ENCODE results near the gene VRK1.

VRK1 gene

DNA sequence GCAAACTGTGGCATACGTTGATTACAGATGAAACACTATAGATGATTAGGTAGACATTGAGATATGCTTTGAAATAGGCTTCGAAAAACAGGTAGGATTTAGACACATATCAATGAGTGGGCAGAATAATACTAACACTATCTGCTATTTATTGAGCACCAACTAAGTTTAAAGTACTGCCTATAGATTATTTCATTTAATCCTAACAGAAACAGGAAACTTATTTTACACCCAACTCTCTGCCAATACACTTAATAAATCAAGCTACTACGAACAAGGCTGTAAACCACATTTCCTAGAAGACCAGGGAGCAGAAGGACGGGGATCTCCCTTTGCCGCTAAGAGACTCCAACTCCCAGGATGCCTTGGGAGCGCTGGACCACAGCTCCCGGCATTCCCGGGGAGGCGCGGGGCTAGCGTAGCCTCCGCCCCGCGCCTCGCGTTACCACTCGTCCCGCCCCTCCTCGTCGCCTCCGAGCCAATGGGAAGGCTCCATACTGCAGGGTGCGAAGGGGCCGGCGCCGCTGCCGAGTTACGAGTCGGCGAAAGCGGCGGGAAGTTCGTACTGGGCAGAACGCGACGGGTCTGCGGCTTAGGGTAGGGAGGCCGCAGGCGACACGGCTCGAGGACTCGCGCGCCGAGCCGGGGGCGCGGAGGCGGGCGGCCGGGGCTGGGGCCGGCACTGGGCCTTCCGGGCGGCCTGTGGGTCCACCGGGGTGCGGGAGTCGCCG is at the start of gene VRK1:
Gene VRK1, plus strand, starts transcription at position 532 of the 731 bp plus-strand sequence. CDS start 36,090 bp downstream, outside the sequence.
- Histone ChIP-seq H3K27ac (ENCODE audit: low read depth, low read length) (no peak within 1 kb of the TSS), H3K9ac (ENCODE audit: low read depth in 1 of 2, low read length in 2 of 2) (peak within 1 kb of the TSS; percentile 62 to 63), H3K4me3 (ENCODE audit: low read depth in 1 of 2, low read length in 2 of 2) (peak within 1 kb of the TSS; percentile 73 to 82), H3K4me1 (ENCODE audit: control insufficient read depth in 1 of 2, insufficient read depth in 2 of 2, low read length in 2 of 2) (peaks cover 9 to 18% of the 10 kb centered on the region in 2 donors), H3K9me3 (ENCODE audit: control insufficient read depth in 1 of 2, low read length in 2 of 2) (no peaks in the 10 kb centered on the region), H3K27me3 (ENCODE audit: control insufficient read depth in 1 of 2, insufficient read depth in 2 of 2, low read length in 2 of 2) (no peaks in the 10 kb centered on the region), H3K36me3 (ENCODE audit: control insufficient read depth in 1 of 2, insufficient read depth in 2 of 2, low read length in 2 of 2) (no peaks in the 10 kb centered on the region)

DNA sequence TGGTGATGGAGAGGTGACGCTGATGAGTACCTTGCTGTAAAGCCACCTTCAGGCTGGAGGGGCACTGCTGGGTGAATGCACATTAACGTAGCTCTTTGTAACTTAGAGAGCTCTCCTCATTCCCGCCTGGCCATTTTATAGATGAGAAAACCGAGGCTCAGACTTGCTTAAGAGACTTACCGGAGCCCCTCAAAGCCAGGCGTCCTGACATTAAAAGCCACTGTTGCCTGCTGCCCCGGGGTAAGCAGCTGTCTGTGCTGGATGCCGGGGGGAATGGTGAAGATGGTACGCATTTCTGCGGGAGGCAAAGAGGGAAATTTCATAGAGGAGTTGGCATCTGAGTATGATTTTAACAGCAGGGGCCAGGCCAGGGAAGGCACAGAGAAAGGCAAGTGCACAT is 49.6 kb upstream of the VRK1 start:
- Histone ChIP-seq H3K9ac (ENCODE audit: low read depth in 1 of 2, low read length in 2 of 2) (no peak overlapping the region), H3K4me1 (ENCODE audit: control insufficient read depth in 1 of 2, insufficient read depth in 2 of 2, low read length in 2 of 2) (no peaks in the 10 kb centered on the region), H3K4me3 (ENCODE audit: low read depth in 1 of 2, low read length in 2 of 2) (no peak overlapping the region), H3K36me3 (ENCODE audit: control insufficient read depth in 1 of 2, insufficient read depth in 2 of 2, low read length in 2 of 2) (no peaks in the 10 kb centered on the region), H3K9me3 (ENCODE audit: control insufficient read depth in 1 of 2, low read length in 2 of 2) (no peaks in the 10 kb centered on the region), H3K27me3 (ENCODE audit: control insufficient read depth in 1 of 2, insufficient read depth in 2 of 2, low read length in 2 of 2) (peaks cover 7 to 12% of the 10 kb centered on the region in 2 donors), H3K27ac (ENCODE audit: low read depth, low read length) (no peak overlapping the region)

- Histone ChIP-seq H3K9ac (ENCODE audit: low read depth in 1 of 2, low read length in 2 of 2) (no peak overlapping the region), H3K4me1 (ENCODE audit: control insufficient read depth in 1 of 2, insufficient read depth in 2 of 2, low read length in 2 of 2) (no peaks in the 10 kb centered on the region), H3K27me3 (ENCODE audit: control insufficient read depth in 1 of 2, insufficient read depth in 2 of 2, low read length in 2 of 2) (peaks cover 7 to 12% of the 10 kb centered on the region in 2 donors), H3K36me3 (ENCODE audit: control insufficient read depth in 1 of 2, insufficient read depth in 2 of 2, low read length in 2 of 2) (no peaks in the 10 kb centered on the region), H3K9me3 (ENCODE audit: control insufficient read depth in 1 of 2, low read length in 2 of 2) (no peaks in the 10 kb centered on the region), H3K4me3 (ENCODE audit: low read depth in 1 of 2, low read length in 2 of 2) (no peak overlapping the region), H3K27ac (ENCODE audit: low read depth, low read length) (no peak overlapping the region)
These were observed 48.8 kb upstream of the VRK1 start for GRCh38 chr14:96748362-96748761.

DNA sequence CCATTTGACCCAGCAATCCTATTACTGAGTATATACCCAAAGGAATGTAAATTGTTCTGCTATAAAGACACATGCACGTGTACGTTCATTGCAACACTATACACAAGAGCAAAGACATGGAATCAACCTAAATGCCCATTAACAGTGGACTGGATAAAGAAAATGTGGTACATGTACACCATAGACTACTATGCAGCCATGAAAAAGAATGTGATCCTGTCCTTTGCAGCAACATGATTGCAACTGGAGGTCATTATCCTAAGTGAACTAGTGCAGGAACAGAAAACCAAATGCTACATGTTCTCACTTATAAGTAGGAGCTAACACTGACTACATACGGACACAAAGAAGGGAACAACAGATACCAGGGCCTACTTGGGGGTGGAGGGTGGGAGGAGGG is 45.7 kb upstream of the VRK1 start:
- no peak overlapping the region for H3K4me3 ChIP-seq (ENCODE audit: low read depth in 1 of 2, low read length in 2 of 2)
- H3K4me1 ChIP-seq (ENCODE audit: control insufficient read depth in 1 of 2, insufficient read depth in 2 of 2, low read length in 2 of 2) = no peaks in the 10 kb centered on the region
- H3K27me3 ChIP-seq (ENCODE audit: control insufficient read depth in 1 of 2, insufficient read depth in 2 of 2, low read length in 2 of 2) = peaks cover 3% of the 10 kb centered on the region in 2 donors
- H3K36me3 ChIP-seq (ENCODE audit: control insufficient read depth in 1 of 2, insufficient read depth in 2 of 2, low read length in 2 of 2) = no peaks in the 10 kb centered on the region
- no peak overlapping the region for H3K9ac ChIP-seq (ENCODE audit: low read depth in 1 of 2, low read length in 2 of 2)
- H3K9me3 ChIP-seq (ENCODE audit: control insufficient read depth in 1 of 2, low read length in 2 of 2) = no peaks in the 10 kb centered on the region
- no peak overlapping the region for H3K27ac ChIP-seq (ENCODE audit: low read depth, low read length)

GRCh38 chr14:96752125-96752524 is 45.1 kb upstream of the VRK1 start:
- Histone ChIP-seq H3K27ac (ENCODE audit: low read depth, low read length) (no peak overlapping the region), H3K9ac (ENCODE audit: low read depth in 1 of 2, low read length in 2 of 2) (no peak overlapping the region), H3K36me3 (ENCODE audit: control insufficient read depth in 1 of 2, insufficient read depth in 2 of 2, low read length in 2 of 2) (no peaks in the 10 kb centered on the region), H3K4me1 (ENCODE audit: control insufficient read depth in 1 of 2, insufficient read depth in 2 of 2, low read length in 2 of 2) (no peaks in the 10 kb centered on the region), H3K27me3 (ENCODE audit: control insufficient read depth in 1 of 2, insufficient read depth in 2 of 2, low read length in 2 of 2) (peaks cover 3 to 5% of the 10 kb centered on the region in 2 donors), H3K4me3 (ENCODE audit: low read depth in 1 of 2, low read length in 2 of 2) (no peak overlapping the region), H3K9me3 (ENCODE audit: control insufficient read depth in 1 of 2, low read length in 2 of 2) (no peaks in the 10 kb centered on the region)

GRCh38 chr14:96752594-96752993 is 44.6 kb upstream of the VRK1 start:
- Histone ChIP-seq H3K4me3 (ENCODE audit: low read depth in 1 of 2, low read length in 2 of 2) (no peak overlapping the region), H3K36me3 (ENCODE audit: control insufficient read depth in 1 of 2, insufficient read depth in 2 of 2, low read length in 2 of 2) (no peaks in the 10 kb centered on the region), H3K4me1 (ENCODE audit: control insufficient read depth in 1 of 2, insufficient read depth in 2 of 2, low read length in 2 of 2) (no peaks in the 10 kb centered on the region), H3K27me3 (ENCODE audit: control insufficient read depth in 1 of 2, insufficient read depth in 2 of 2, low read length in 2 of 2) (peaks cover 3 to 9% of the 10 kb centered on the region in 2 donors), H3K9ac (ENCODE audit: low read depth in 1 of 2, low read length in 2 of 2) (no peak overlapping the region), H3K27ac (ENCODE audit: low read depth, low read length) (no peak overlapping the region), H3K9me3 (ENCODE audit: control insufficient read depth in 1 of 2, low read length in 2 of 2) (no peaks in the 10 kb centered on the region)

- Histone ChIP-seq H3K27ac (ENCODE audit: low read depth, low read length) (no peak overlapping the region), H3K36me3 (ENCODE audit: control insufficient read depth in 1 of 2, insufficient read depth in 2 of 2, low read length in 2 of 2) (no peaks in the 10 kb centered on the region), H3K4me3 (ENCODE audit: low read depth in 1 of 2, low read length in 2 of 2) (no peak overlapping the region), H3K9me3 (ENCODE audit: control insufficient read depth in 1 of 2, low read length in 2 of 2) (no peaks in the 10 kb centered on the region), H3K4me1 (ENCODE audit: control insufficient read depth in 1 of 2, insufficient read depth in 2 of 2, low read length in 2 of 2) (no peaks in the 10 kb centered on the region), H3K9ac (ENCODE audit: low read depth in 1 of 2, low read length in 2 of 2) (no peak overlapping the region), H3K27me3 (ENCODE audit: control insufficient read depth in 1 of 2, insufficient read depth in 2 of 2, low read length in 2 of 2) (peaks cover 3 to 10% of the 10 kb centered on the region in 2 donors)
These were observed 42.9 kb upstream of the VRK1 start for GRCh38 chr14:96754162-96754844.

- Histone ChIP-seq H3K36me3 (ENCODE audit: control insufficient read depth in 1 of 2, insufficient read depth in 2 of 2, low read length in 2 of 2) (no peaks in the 10 kb centered on the region), H3K27me3 (ENCODE audit: control insufficient read depth in 1 of 2, insufficient read depth in 2 of 2, low read length in 2 of 2) (peaks cover 3 to 10% of the 10 kb centered on the region in 2 donors), H3K27ac (ENCODE audit: low read depth, low read length) (no peak overlapping the region), H3K4me1 (ENCODE audit: control insufficient read depth in 1 of 2, insufficient read depth in 2 of 2, low read length in 2 of 2) (no peaks in the 10 kb centered on the region), H3K9me3 (ENCODE audit: control insufficient read depth in 1 of 2, low read length in 2 of 2) (no peaks in the 10 kb centered on the region), H3K9ac (ENCODE audit: low read depth in 1 of 2, low read length in 2 of 2) (no peak overlapping the region), H3K4me3 (ENCODE audit: low read depth in 1 of 2, low read length in 2 of 2) (no peak overlapping the region)
These were observed 42.4 kb upstream of the VRK1 start for GRCh38 chr14:96754845-96755184.

GRCh38 chr14:96756745-96757144 is 40.4 kb upstream of the VRK1 start:
- Histone ChIP-seq H3K9me3 (ENCODE audit: control insufficient read depth in 1 of 2, low read length in 2 of 2) (no peaks in the 10 kb centered on the region), H3K27ac (ENCODE audit: low read depth, low read length) (no peak overlapping the region), H3K4me1 (ENCODE audit: control insufficient read depth in 1 of 2, insufficient read depth in 2 of 2, low read length in 2 of 2) (no peaks in the 10 kb centered on the region), H3K4me3 (ENCODE audit: low read depth in 1 of 2, low read length in 2 of 2) (no peak overlapping the region), H3K9ac (ENCODE audit: low read depth in 1 of 2, low read length in 2 of 2) (no peak overlapping the region), H3K27me3 (ENCODE audit: control insufficient read depth in 1 of 2, insufficient read depth in 2 of 2, low read length in 2 of 2) (peaks cover 0 to 10% of the 10 kb centered on the region in 2 donors), H3K36me3 (ENCODE audit: control insufficient read depth in 1 of 2, insufficient read depth in 2 of 2, low read length in 2 of 2) (no peaks in the 10 kb centered on the region)

- Histone ChIP-seq H3K27ac (ENCODE audit: low read depth, low read length) (no peak overlapping the region), H3K36me3 (ENCODE audit: control insufficient read depth in 1 of 2, insufficient read depth in 2 of 2, low read length in 2 of 2) (no peaks in the 10 kb centered on the region), H3K9me3 (ENCODE audit: control insufficient read depth in 1 of 2, low read length in 2 of 2) (no peaks in the 10 kb centered on the region), H3K27me3 (ENCODE audit: control insufficient read depth in 1 of 2, insufficient read depth in 2 of 2, low read length in 2 of 2) (peaks cover 0 to 10% of the 10 kb centered on the region in 2 donors), H3K4me1 (ENCODE audit: control insufficient read depth in 1 of 2, insufficient read depth in 2 of 2, low read length in 2 of 2) (no peaks in the 10 kb centered on the region), H3K9ac (ENCODE audit: low read depth in 1 of 2, low read length in 2 of 2) (no peak overlapping the region), H3K4me3 (ENCODE audit: low read depth in 1 of 2, low read length in 2 of 2) (no peak overlapping the region)
These were observed 39.7 kb upstream of the VRK1 start for GRCh38 chr14:96757456-96757855.
